SU-DHL-6 (cell line): ENCODE results near the gene TBL3.
A peak's percentile ranks its signal among the peaks of the same experiment; 100 is the strongest.

Experiments used
- H2AFZ ChIP-seq: fragments of 200-600 bp; sonication (generic); 2 replicates; pipeline ENCODE4 v1.6.1; 2014; ENCODE audit warnings: low read depth, mild to moderate bottlenecking, moderate library complexity, mixed read lengths, antibody characterized with exemption, low read length; ENCODE audit not compliant: severe bottlenecking
- H3F3A ChIP-seq: fragments of 200-600 bp; shearing (Covaris generic); 2 replicates; pipeline ENCODE4 v1.6.0; 2016; ENCODE audit warnings: antibody characterized with exemption, mild to moderate bottlenecking; ENCODE audit not compliant: insufficient read depth
- H3K27ac ChIP-seq: fragments of 200-600 bp; sonication (generic); 2 replicates; pipeline ENCODE4 v1.5.1; 2016; ENCODE audit warnings: low read depth, mild to moderate bottlenecking, low read length, moderate library complexity, mixed read lengths
- H3K27me3 ChIP-seq: fragments of 200-600 bp; sonication (generic), shearing (Covaris generic); 2 replicates; pipeline ENCODE4 v1.6.0; 2014; ENCODE audit warnings: mild to moderate bottlenecking, low read length
- H3K36me3 ChIP-seq: fragments of 200-600 bp; sonication (generic); 2 replicates; pipeline ENCODE4 v1.6.1; 2014; ENCODE audit warnings: mild to moderate bottlenecking, low read length, mixed read lengths
- H3K4me2 ChIP-seq: fragments of 300-600, 200-600 bp; shearing (Covaris generic), sonication (generic); 2 replicates; pipeline ENCODE4 v1.6.0; 2014; ENCODE audit warnings: low read length, low read depth, mild to moderate bottlenecking; ENCODE audit not compliant: poor library complexity, severe bottlenecking
- H3K4me3 ChIP-seq: fragments of 200-600 bp; sonication (generic); 2 replicates; pipeline ENCODE4 v1.5.1; 2014; ENCODE audit warnings: antibody characterized with exemption, low read length, mild to moderate bottlenecking, mixed read lengths; ENCODE audit not compliant: insufficient read depth, poor library complexity, severe bottlenecking
- H3K79me2 ChIP-seq: fragments of 200-600 bp; sonication (generic); 2 replicates; pipeline ENCODE4 v1.6.1; 2014; ENCODE audit warnings: mild to moderate bottlenecking, low read length, moderate library complexity; ENCODE audit not compliant: insufficient read depth
- H3K9ac ChIP-seq: fragments of 200-600 bp; sonication (generic); 2 replicates; pipeline ENCODE4 v1.7.0; 2014; ENCODE audit warnings: mild to moderate bottlenecking, low read length
- H3K9me2 ChIP-seq: fragments of 200-600 bp; sonication (generic); replicated peaks from 2 replicates; pipeline ENCODE4 v1.6.1; 2014; ENCODE audit warnings: low read length; ENCODE audit not compliant: insufficient read depth
- H3K9me3 ChIP-seq: fragments of 200-600 bp; sonication (generic); 2 replicates; pipeline ENCODE4 v1.6.1; 2014; ENCODE audit warnings: low read length, mixed read lengths; ENCODE audit not compliant: insufficient read depth
- H4K20me1 ChIP-seq: fragments of 200-600 bp; sonication (generic); 2 replicates; pipeline ENCODE4 v1.6.1; 2014; ENCODE audit warnings: low read depth, mild to moderate bottlenecking, antibody characterized with exemption, low read length, moderate library complexity, mixed read lengths
- EZH2phosphoT487 ChIP-seq: fragments of 200-600 bp; sonication (generic), shearing (Covaris generic); conservative IDR thresholded peaks from 2 replicates; pipeline ENCODE4 v1.6.1; 2018; ENCODE audit warnings: mild to moderate bottlenecking, antibody characterized with exemption, low read length, moderate library complexity, mixed read lengths
- TF ChIP-seq, protein P1 (sequence below): fragments of 200-600 bp; sonication (generic); IDR thresholded peaks from one replicate; pipeline ENCODE4 v1.5.1; 2017; ENCODE audit warnings: antibody characterized with exemption, mild to moderate bottlenecking, low read length, moderate library complexity; ENCODE audit not compliant: insufficient read depth, poor library complexity, severe bottlenecking

TBL3 gene

DNA sequence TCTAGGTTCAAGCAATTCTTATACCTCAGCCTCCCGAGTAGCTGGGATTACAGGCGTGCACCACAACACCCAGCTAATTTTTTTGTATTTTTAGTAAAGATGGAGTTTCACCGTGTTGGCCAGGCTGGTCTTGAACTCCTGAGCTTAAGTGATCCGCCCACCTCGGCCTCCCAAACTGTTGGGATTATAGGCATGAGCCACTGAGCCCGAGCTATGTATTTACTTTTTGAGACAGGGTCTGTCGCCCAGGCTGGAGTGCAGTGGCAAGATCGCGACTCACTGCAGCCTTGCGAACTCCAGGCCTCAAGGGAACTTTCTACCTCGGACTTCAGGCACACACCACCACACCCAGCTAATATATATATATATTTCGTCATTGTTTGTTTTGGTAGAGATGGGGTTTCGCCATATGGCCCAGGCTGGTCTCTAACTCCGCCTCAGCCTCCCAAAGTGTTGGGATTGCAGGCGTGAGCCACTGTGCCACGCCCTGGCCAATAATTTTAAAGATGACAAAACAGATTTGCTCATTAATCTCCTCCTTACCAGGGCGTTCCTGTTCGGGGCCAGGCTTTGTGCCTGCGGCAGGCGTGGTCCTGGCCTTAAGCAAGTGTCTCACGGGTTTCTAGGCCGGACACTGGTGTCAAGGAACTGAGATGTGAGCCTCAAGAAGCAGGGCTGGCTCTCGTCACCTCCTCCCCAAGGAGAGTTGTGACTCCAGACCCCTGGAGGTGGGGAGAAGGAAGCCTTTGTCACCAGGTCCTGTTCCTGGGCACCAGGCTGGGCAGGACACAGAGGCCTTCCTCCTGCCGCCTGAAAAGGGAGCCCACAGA lies 43.5 kb downstream of the TBL3 start:
- no peak overlapping the region for H3K9ac ChIP-seq
- H3K36me3 ChIP-seq = no peaks in the 10 kb centered on the region
- no peak overlapping the region for H3K27ac ChIP-seq
- no peaks in the 10 kb centered on the region for H3K9me3 ChIP-seq
- no peaks in the 10 kb centered on the region for H3K9me2 ChIP-seq
- no peaks in the 10 kb centered on the region for H3K27me3 ChIP-seq
- no peak overlapping the region for H3K4me2 ChIP-seq
- H2AFZ ChIP-seq = no peak overlapping the region
- TF ChIP-seq, protein P1, sequence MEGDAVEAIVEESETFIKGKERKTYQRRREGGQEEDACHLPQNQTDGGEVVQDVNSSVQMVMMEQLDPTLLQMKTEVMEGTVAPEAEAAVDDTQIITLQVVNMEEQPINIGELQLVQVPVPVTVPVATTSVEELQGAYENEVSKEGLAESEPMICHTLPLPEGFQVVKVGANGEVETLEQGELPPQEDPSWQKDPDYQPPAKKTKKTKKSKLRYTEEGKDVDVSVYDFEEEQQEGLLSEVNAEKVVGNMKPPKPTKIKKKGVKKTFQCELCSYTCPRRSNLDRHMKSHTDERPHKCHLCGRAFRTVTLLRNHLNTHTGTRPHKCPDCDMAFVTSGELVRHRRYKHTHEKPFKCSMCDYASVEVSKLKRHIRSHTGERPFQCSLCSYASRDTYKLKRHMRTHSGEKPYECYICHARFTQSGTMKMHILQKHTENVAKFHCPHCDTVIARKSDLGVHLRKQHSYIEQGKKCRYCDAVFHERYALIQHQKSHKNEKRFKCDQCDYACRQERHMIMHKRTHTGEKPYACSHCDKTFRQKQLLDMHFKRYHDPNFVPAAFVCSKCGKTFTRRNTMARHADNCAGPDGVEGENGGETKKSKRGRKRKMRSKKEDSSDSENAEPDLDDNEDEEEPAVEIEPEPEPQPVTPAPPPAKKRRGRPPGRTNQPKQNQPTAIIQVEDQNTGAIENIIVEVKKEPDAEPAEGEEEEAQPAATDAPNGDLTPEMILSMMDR = no peak
- no peak for TF ChIP-seq EZH2phosphoT487
- H3K79me2 ChIP-seq = no peaks in the 10 kb centered on the region; the same call in 1 of the 2 replicates
- H3K4me3 ChIP-seq = no peak overlapping the region
- no peaks in the 10 kb centered on the region for H3F3A ChIP-seq
- H4K20me1 ChIP-seq = no peaks in the 10 kb centered on the region

DNA sequence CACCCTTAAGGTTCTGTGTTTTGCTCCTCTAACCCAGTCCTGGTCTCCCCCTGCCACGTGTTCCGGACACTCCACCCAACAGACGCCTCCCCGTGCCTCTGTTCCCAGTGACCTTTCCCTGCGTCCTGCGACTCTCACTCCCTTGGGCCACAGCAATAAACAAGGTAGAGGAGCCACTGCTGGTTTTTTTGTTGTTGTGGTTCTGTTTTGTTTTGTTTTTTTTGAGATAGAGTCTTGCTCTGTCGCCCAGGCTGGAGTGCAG lies 44.0 kb downstream of the TBL3 start:
- Histone ChIP-seq H3K9me2 (no peaks in the 10 kb centered on the region), H3K27ac (no peak overlapping the region)

DNA sequence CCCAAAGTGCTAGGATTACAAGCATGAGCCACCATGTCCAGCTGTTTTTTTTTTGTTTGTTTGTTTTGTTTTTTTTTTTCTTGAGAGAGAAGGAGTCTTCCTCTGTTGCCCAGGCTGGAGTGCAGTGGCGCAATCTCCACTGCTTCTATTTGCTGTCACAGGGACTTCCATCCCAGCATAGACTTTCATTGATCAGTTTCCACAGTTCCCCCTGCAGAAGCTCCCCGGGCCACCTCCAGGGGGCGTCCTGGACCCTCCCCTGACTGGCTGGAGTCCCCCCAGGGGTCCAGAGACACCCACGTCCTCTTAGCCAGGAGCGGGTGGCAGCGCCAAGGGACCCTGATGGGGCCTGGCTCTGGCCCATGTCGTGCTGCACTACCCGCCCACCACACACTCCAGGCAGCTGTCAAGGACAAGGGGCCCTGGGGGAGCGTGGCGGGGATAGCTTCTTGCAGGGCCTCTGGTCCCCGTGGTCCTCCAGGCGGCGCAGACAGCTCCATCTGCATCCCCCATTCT lies 44.6 kb downstream of the TBL3 start:
- Histone ChIP-seq H3F3A (no peaks in the 10 kb centered on the region), H3K27me3 (no peaks in the 10 kb centered on the region), H3K27ac (no peak overlapping the region), H3K79me2 (no peaks in the 10 kb centered on the region), H3K9ac (no peak overlapping the region), H2AFZ (no peak overlapping the region), H3K9me2 (no peaks in the 10 kb centered on the region), H3K4me2 (no peak overlapping the region), H3K4me3 (no peak overlapping the region), H3K36me3 (no peaks in the 10 kb centered on the region), H3K9me3 (no peaks in the 10 kb centered on the region), H4K20me1 (no peaks in the 10 kb centered on the region)
- TF ChIP-seq, protein P1 = peak; percentile 35
- TF ChIP-seq EZH2phosphoT487 = no peak

More for the DNA sequence above, 44.0 kb downstream of the TBL3 start:
- Histone ChIP-seq H3K27me3 (no peaks in the 10 kb centered on the region), H3K9me3 (no peaks in the 10 kb centered on the region), H2AFZ (no peak overlapping the region), H3K4me3 (no peak overlapping the region), H4K20me1 (no peaks in the 10 kb centered on the region), H3K79me2 (no peaks in the 10 kb centered on the region), H3K36me3 (no peaks in the 10 kb centered on the region), H3K9ac (no peak overlapping the region), H3F3A (no peaks in the 10 kb centered on the region), H3K4me2 (no peak overlapping the region)
- TF ChIP-seq, protein P1 = no peak
- TF ChIP-seq EZH2phosphoT487 = no peak
